Nephron progenitor cell (in vitro differentiated cells): ENCODE measurements around the gene TIPIN.
"Not testable (repeated sequence)": the region's sequence is repeated elsewhere in the genome, so short reads cannot be mapped to it uniquely, and the experiment has no call there.

Source experiments
- DNase-seq: peaks from one replicate; pipeline ENCODE4 v3.0.0; 2021
- H3K27ac Mint-ChIP-seq: 2 replicates; pipeline ENCODE4 v1.8.0; 2021; ENCODE audit warnings: mild to moderate bottlenecking, moderate library complexity, mixed read lengths
- H3K27me3 Mint-ChIP-seq: 2 replicates; pipeline ENCODE4 v1.8.0; 2021; ENCODE audit warnings: mild to moderate bottlenecking, low read depth, mixed read lengths; ENCODE audit not compliant: poor library complexity
- H3K36me3 Mint-ChIP-seq: 2 replicates; pipeline ENCODE4 v1.8.0; 2021; ENCODE audit warnings: low read depth, mixed read lengths
- H3K4me1 Mint-ChIP-seq: 2 replicates; pipeline ENCODE4 v1.8.0; 2021; ENCODE audit warnings: mixed read lengths
- H3K4me3 Mint-ChIP-seq: 2 replicates; pipeline ENCODE4 v1.8.0; 2021; ENCODE audit warnings: mild to moderate bottlenecking, moderate library complexity, mixed read lengths
- H3K9me3 Mint-ChIP-seq: 2 replicates; pipeline ENCODE4 v1.8.0; 2021; ENCODE audit warnings: mild to moderate bottlenecking, moderate library complexity, mixed read lengths
- CTCF ChIP-seq: fragments of 200-600 bp; sonication (generic); IDR thresholded peaks from 2 replicates; pipeline ENCODE4 v1.5.0; 2021; ENCODE audit warnings: antibody characterized with exemption

TIPIN gene

GRCh38 chr15:66374179-66374578 is 17.7 kb upstream of the TIPIN start:
- DNase-seq, result no peak
- peaks cover 16% of the 10 kb centered on the region for H3K4me1 Mint-ChIP-seq
- no peak overlapping the region for H3K4me3 Mint-ChIP-seq
- peaks cover 4% of the 10 kb centered on the region for H3K27me3 Mint-ChIP-seq
- no peak for TF ChIP-seq CTCF
- H3K27ac Mint-ChIP-seq, result no peak overlapping the region
- H3K9me3 Mint-ChIP-seq, result peaks cover 14% of the 10 kb centered on the region
- peaks cover 5% of the 10 kb centered on the region for H3K36me3 Mint-ChIP-seq

- H3K4me3 Mint-ChIP-seq, result no peak overlapping the region
- no peaks in the 10 kb centered on the region for H3K27me3 Mint-ChIP-seq
- TF ChIP-seq CTCF, result no peak
- H3K27ac Mint-ChIP-seq, result no peak overlapping the region
- H3K9me3 Mint-ChIP-seq, result peaks cover 13% of the 10 kb centered on the region
- DNase-seq, result no peak
- peaks cover 3% of the 10 kb centered on the region for H3K36me3 Mint-ChIP-seq
- peaks cover 10% of the 10 kb centered on the region for H3K4me1 Mint-ChIP-seq
Observed at GRCh38 chr15:66369773-66370651, 13.5 kb upstream of the TIPIN start.

- H3K27me3 Mint-ChIP-seq, result no peaks in the 10 kb centered on the region
- DNase-seq, result no peak
Observed at GRCh38 chr15:66364944-66365528, 8.6 kb upstream of the TIPIN start.

GRCh38 chr15:66362776-66363175 is 6.3 kb upstream of the TIPIN start:
- no peak overlapping the region for H3K27ac Mint-ChIP-seq
- H3K36me3 Mint-ChIP-seq, result no peaks in the 10 kb centered on the region
- H3K27me3 Mint-ChIP-seq, result no peaks in the 10 kb centered on the region
- H3K4me1 Mint-ChIP-seq, result no peaks in the 10 kb centered on the region
- H3K4me3 Mint-ChIP-seq, result no peak overlapping the region
- DNase-seq, result no peak
- no peak for TF ChIP-seq CTCF
- no peaks in the 10 kb centered on the region for H3K9me3 Mint-ChIP-seq

More at GRCh38 chr15:66364944-66365528, 8.6 kb upstream of the TIPIN start:
- H3K4me1 Mint-ChIP-seq, result peaks cover 6% of the 10 kb centered on the region
- H3K36me3 Mint-ChIP-seq, result no peaks in the 10 kb centered on the region
- no peak overlapping the region for H3K27ac Mint-ChIP-seq
- TF ChIP-seq CTCF, result no peak
- no peaks in the 10 kb centered on the region for H3K9me3 Mint-ChIP-seq
- no peak overlapping the region for H3K4me3 Mint-ChIP-seq

- DNase-seq, H3K27me3 Mint-ChIP-seq, H3K9me3 Mint-ChIP-seq, H3K36me3 Mint-ChIP-seq, H3K4me1 Mint-ChIP-seq, H3K4me3 Mint-ChIP-seq, H3K27ac Mint-ChIP-seq: not testable (repeated sequence)
Observed at GRCh38 chr15:66361745-66362460, 5.4 kb upstream of the TIPIN start.

GRCh38 chr15:66359740-66360139 is 3.3 kb upstream of the TIPIN start:
- no peak for DNase-seq
- Mint-ChIP-seq H3K4me3 (no peak overlapping the region), H3K36me3 (no peaks in the 10 kb centered on the region), H3K27me3 (no peaks in the 10 kb centered on the region), H3K27ac (peak overlapping the region; percentile 80), H3K9me3 (peaks cover 8% of the 10 kb centered on the region), H3K4me1 (peaks cover 14% of the 10 kb centered on the region)
- TF ChIP-seq CTCF, result no peak
